CD8-positive, alpha-beta memory T cell (primary cell): Measurements from ENCODE around the gene SLC8A1. TPM values are rescaled to one million over a fixed set of nuclear protein-coding genes. Genes with fewer than 3 reads are reported as not detected.

Experiments
- CTCF ChIA-PET: fragments of 350-600 bp; sonication (Branson Sonifier 250); formaldehyde crosslinking; loops from one replicate; lab custom pipeline; 2021; ENCODE audit warnings: antibody characterized with exemption; lab: Charles Lee
- POLR2A ChIA-PET: fragments of 350-600 bp; sonication (Branson Sonifier 250); formaldehyde crosslinking; loops from one replicate; lab custom pipeline; 2021; ENCODE audit warnings: antibody characterized with exemption; lab: Charles Lee
- DNase-seq, 5 donors: peaks; one replicate each; pipeline versions ENCODE4 v3.0.0 to v3.0.0-alpha.2; 2020 to 2022; ENCODE audit warnings: mixed read lengths in 1 of 5
- H3K27ac ChIP-seq: one replicate; pipeline ENCODE4 v1.7.0; 2013; ENCODE audit warnings: low read depth, mild to moderate bottlenecking, low read length, moderate library complexity
- H3K27me3 ChIP-seq: 2 replicates; pipeline ENCODE4 v1.7.0; 2013; ENCODE audit warnings: low read length, mild to moderate bottlenecking; ENCODE audit not compliant: insufficient read depth, poor library complexity, severe bottlenecking
- H3K36me3 ChIP-seq: 2 replicates; pipeline ENCODE4 v1.7.0; 2013; ENCODE audit warnings: mild to moderate bottlenecking, low read length, moderate library complexity; ENCODE audit not compliant: insufficient read depth
- H3K4me1 ChIP-seq: 2 replicates; pipeline ENCODE4 v1.7.0; 2013; ENCODE audit warnings: mild to moderate bottlenecking, low read length, moderate library complexity; ENCODE audit not compliant: insufficient read depth
- H3K4me3 ChIP-seq: 2 replicates; pipeline ENCODE4 v1.7.0; 2013; ENCODE audit warnings: mild to moderate bottlenecking, low read length
- H3K9me3 ChIP-seq: 2 replicates; pipeline ENCODE4 v1.7.0; 2013; ENCODE audit warnings: mild to moderate bottlenecking, low read length
- H3K27ac Mint-ChIP-seq, 8 donors: one replicate each; pipeline ENCODE4 v1.8.0; 2020 to 2021; ENCODE audit warnings: mixed read lengths in 8 of 8, mild to moderate bottlenecking in 6 of 8, inconsistent platforms in 3 of 8, moderate library complexity in 3 of 8
- H3K27me3 Mint-ChIP-seq, 2 donors: one replicate each; pipeline ENCODE4 v1.8.0; 2020 to 2021; ENCODE audit warnings: mixed read lengths in 2 of 2, mild to moderate bottlenecking in 1 of 2, moderate library complexity in 1 of 2
- H3K36me3 Mint-ChIP-seq, 3 donors: one replicate each; pipeline ENCODE4 v1.8.0; 2020 to 2021; ENCODE audit warnings: mixed read lengths in 3 of 3, inconsistent platforms in 1 of 3, mild to moderate bottlenecking in 1 of 3
- H3K4me1 Mint-ChIP-seq, 3 donors: one replicate each; pipeline ENCODE4 v1.8.0; 2020 to 2021; ENCODE audit warnings: mixed read lengths in 3 of 3, inconsistent platforms in 1 of 3, mild to moderate bottlenecking in 1 of 3
- H3K4me3 Mint-ChIP-seq, 7 donors: one replicate each; pipeline ENCODE4 v1.8.0; 2020 to 2021; ENCODE audit warnings: mixed read lengths in 7 of 7, mild to moderate bottlenecking in 6 of 7, moderate library complexity in 4 of 7, inconsistent platforms in 2 of 7
- H3K9me3 Mint-ChIP-seq, 5 donors: one replicate each; pipeline ENCODE4 v1.8.0; 2020 to 2022; ENCODE audit warnings: mixed read lengths in 5 of 5, mild to moderate bottlenecking in 3 of 5, moderate library complexity in 2 of 5, inconsistent platforms in 1 of 5
- polyA plus RNA-seq: library from polyadenylated mRNA; unstranded; fragments of 300-500 nt; fragmentation: Illumina TruSeq; gene quantifications from one replicate; pipeline ENCODE4 v1.2.3, GENCODE V29; 2021
- total RNA-seq, 2 experiments: library from RNA; stranded (reverse); gene quantifications; one replicate each; pipeline ENCODE4 v1.2.3, GENCODE V29; 2021

Gene SLC8A1
- total and polyA plus RNA-seq, 3 experiments from 2014 or later, result 0.15 to 0.22 TPM; not detected in 1

DNA sequence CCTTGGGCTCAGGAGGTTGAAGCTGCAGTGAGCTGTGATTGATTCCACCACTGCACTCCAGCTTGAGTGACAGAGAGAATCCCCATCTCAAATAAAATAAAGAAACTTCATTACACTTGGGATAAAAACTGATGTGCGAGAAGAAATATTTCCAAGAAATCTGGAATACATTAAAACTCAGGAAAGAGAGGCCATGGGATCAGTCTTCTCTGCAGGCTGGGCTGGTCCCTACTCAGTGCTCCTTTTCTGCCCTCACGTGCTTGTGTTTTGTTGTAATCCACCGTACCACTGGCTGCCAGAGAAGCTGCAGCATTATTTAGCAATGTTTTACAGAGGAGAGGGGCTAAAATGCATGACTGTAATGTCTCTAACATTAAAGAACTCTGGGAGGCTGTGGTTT lies 282.0 kb downstream of the SLC8A1 start:
- H3K4me3 Mint-ChIP-seq, result no peak overlapping the region
- no peaks in the 10 kb centered on the region for H3K4me1 Mint-ChIP-seq
- Histone ChIP-seq H3K27me3 (no peaks in the 10 kb centered on the region), H3K9me3 (no peaks in the 10 kb centered on the region), H3K27ac (no peak overlapping the region), H3K36me3 (no peaks in the 10 kb centered on the region), H3K4me1 (no peaks in the 10 kb centered on the region), H3K4me3 (no peak overlapping the region)
- H3K27ac Mint-ChIP-seq, result no peak overlapping the region
- no peaks in the 10 kb centered on the region for H3K36me3 Mint-ChIP-seq
- H3K27me3 Mint-ChIP-seq, result no peaks in the 10 kb centered on the region
- DNase-seq, result no peak
- H3K9me3 Mint-ChIP-seq, result no peaks in the 10 kb centered on the region
- ChIA-PET POLR2A (no interaction called here), CTCF (interaction anchor here (1.5 kb wide), 1 partner anchor 17 kb away, joined by 3 read pairs; no protein-coding TSS in a partner anchor)

GRCh38 chr2:40169430-40169829 lies 282.5 kb downstream of the SLC8A1 start:
- Mint-ChIP-seq H3K4me3 (no peak overlapping the region), H3K27me3 (peaks cover 0 to under 1% of the 10 kb centered on the region in 2 donors), H3K9me3 (no peaks in the 10 kb centered on the region), H3K27ac (no peak overlapping the region), H3K36me3 (no peaks in the 10 kb centered on the region), H3K4me1 (no peaks in the 10 kb centered on the region)
- ChIA-PET POLR2A (no interaction called here), CTCF (interaction anchor here (1.5 kb wide), 1 partner anchor 17 kb away, joined by 3 read pairs; no protein-coding TSS in a partner anchor)
- no peaks in the 10 kb centered on the region for H3K27me3 ChIP-seq
- no peak overlapping the region for H3K4me3 ChIP-seq
- no peaks in the 10 kb centered on the region for H3K36me3 ChIP-seq
- H3K9me3 ChIP-seq, result no peaks in the 10 kb centered on the region
- H3K4me1 ChIP-seq, result no peaks in the 10 kb centered on the region
- H3K27ac ChIP-seq, result no peak overlapping the region
- DNase-seq, result no peak

- H3K27ac Mint-ChIP-seq, result no peak overlapping the region
- no peaks in the 10 kb centered on the region for H3K4me1 Mint-ChIP-seq
- H3K36me3 Mint-ChIP-seq, result no peaks in the 10 kb centered on the region
- H3K9me3 ChIP-seq, result no peaks in the 10 kb centered on the region
- DNase-seq, result no peak
- H3K27ac ChIP-seq, result no peak overlapping the region
- ChIA-PET POLR2A (no interaction called here), CTCF (interaction anchor here (1.5 kb wide), 1 partner anchor 16 kb away, joined by 3 read pairs; no protein-coding TSS in a partner anchor)
- no peak overlapping the region for H3K4me3 Mint-ChIP-seq
- H3K27me3 ChIP-seq, result no peaks in the 10 kb centered on the region
- H3K9me3 Mint-ChIP-seq, result no peaks in the 10 kb centered on the region
- no peak overlapping the region for H3K4me3 ChIP-seq
- H3K27me3 Mint-ChIP-seq, result peaks cover 0 to 2% of the 10 kb centered on the region in 2 donors
- no peaks in the 10 kb centered on the region for H3K36me3 ChIP-seq
- H3K4me1 ChIP-seq, result no peaks in the 10 kb centered on the region
Observed at GRCh38 chr2:40168546-40168945, 283.3 kb downstream of the SLC8A1 start.

DNA sequence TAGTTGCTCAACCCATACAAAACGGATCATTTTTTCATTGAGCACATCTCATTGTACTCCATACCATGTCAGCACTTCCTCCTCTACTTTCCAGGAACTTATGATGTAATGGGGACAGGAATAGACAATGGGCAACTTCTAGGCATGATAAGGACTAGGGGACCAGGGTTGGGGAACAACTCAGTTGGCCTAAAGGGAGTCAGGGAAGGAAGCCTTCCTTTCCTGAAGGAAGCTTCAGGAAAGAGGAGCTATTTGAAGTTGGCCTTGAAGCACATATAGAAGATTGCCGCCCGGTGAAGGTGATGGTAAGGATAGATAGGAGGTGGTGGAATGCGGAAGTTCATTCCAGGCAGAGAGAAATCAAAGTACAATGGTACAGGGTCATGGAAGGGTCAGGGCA lies 283.9 kb downstream of the SLC8A1 start:
- H3K4me1 Mint-ChIP-seq, result no peaks in the 10 kb centered on the region
- POLR2A ChIA-PET, result no interaction called here
- H3K27ac Mint-ChIP-seq, result no peak overlapping the region
- Histone ChIP-seq H3K4me1 (no peaks in the 10 kb centered on the region), H3K27ac (no peak overlapping the region), H3K9me3 (no peaks in the 10 kb centered on the region), H3K27me3 (no peaks in the 10 kb centered on the region), H3K4me3 (no peak overlapping the region), H3K36me3 (no peaks in the 10 kb centered on the region)
- no peak overlapping the region for H3K4me3 Mint-ChIP-seq
- H3K27me3 Mint-ChIP-seq, result peaks cover 0 to 2% of the 10 kb centered on the region in 2 donors
- no peak for DNase-seq
- H3K36me3 Mint-ChIP-seq, result no peaks in the 10 kb centered on the region
- CTCF ChIA-PET, result no interaction called here
- peaks cover 0 to 2% (median 0%) of the 10 kb centered on the region in 5 donors for H3K9me3 Mint-ChIP-seq

DNA sequence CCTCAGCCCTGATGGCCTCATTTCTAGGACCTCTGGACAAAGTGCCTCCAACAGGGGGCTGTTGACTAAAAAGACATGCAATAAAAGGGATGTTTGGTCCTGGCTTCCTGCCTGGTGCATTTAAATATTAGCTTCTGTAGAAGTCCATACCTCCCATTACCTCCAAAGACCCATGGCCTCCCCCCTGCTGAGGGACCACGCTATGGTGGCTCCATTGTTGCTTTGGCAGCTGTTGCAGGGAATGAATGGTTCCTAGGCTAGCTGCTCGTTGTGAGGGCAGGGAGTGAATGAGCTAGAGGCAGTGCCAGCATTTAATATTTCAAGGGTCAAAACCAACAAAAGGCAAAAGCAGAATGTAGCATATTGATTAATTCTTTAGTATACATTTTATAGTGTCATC lies 285.9 kb downstream of the SLC8A1 start:
- Mint-ChIP-seq H3K4me3 (no peak overlapping the region), H3K27ac (no peak overlapping the region), H3K27me3 (peaks cover 0 to 2% of the 10 kb centered on the region in 2 donors), H3K9me3 (peaks cover 0 to 4% (median 0%) of the 10 kb centered on the region in 5 donors), H3K36me3 (no peaks in the 10 kb centered on the region), H3K4me1 (no peaks in the 10 kb centered on the region)
- no peaks in the 10 kb centered on the region for H3K27me3 ChIP-seq
- H3K4me3 ChIP-seq, result no peak overlapping the region
- no peak overlapping the region for H3K27ac ChIP-seq
- H3K4me1 ChIP-seq, result no peaks in the 10 kb centered on the region
- DNase-seq, result no peak
- H3K36me3 ChIP-seq, result no peaks in the 10 kb centered on the region
- ChIA-PET CTCF (no interaction called here), POLR2A (no interaction called here)
- H3K9me3 ChIP-seq, result no peaks in the 10 kb centered on the region

- Mint-ChIP-seq H3K27ac (no peak overlapping the region), H3K27me3 (peaks cover 0 to 2% of the 10 kb centered on the region in 2 donors), H3K4me3 (no peak overlapping the region), H3K4me1 (no peaks in the 10 kb centered on the region), H3K9me3 (peaks cover 0 to 4% (median 0%) of the 10 kb centered on the region in 5 donors), H3K36me3 (no peaks in the 10 kb centered on the region)
- ChIA-PET CTCF (no interaction called here), POLR2A (no interaction called here)
- Histone ChIP-seq H3K4me1 (no peaks in the 10 kb centered on the region), H3K27ac (no peak overlapping the region), H3K27me3 (no peaks in the 10 kb centered on the region), H3K9me3 (no peaks in the 10 kb centered on the region), H3K36me3 (no peaks in the 10 kb centered on the region), H3K4me3 (no peak overlapping the region)
- no peak for DNase-seq
Observed at GRCh38 chr2:40165509-40165844, 286.4 kb downstream of the SLC8A1 start.

DNA sequence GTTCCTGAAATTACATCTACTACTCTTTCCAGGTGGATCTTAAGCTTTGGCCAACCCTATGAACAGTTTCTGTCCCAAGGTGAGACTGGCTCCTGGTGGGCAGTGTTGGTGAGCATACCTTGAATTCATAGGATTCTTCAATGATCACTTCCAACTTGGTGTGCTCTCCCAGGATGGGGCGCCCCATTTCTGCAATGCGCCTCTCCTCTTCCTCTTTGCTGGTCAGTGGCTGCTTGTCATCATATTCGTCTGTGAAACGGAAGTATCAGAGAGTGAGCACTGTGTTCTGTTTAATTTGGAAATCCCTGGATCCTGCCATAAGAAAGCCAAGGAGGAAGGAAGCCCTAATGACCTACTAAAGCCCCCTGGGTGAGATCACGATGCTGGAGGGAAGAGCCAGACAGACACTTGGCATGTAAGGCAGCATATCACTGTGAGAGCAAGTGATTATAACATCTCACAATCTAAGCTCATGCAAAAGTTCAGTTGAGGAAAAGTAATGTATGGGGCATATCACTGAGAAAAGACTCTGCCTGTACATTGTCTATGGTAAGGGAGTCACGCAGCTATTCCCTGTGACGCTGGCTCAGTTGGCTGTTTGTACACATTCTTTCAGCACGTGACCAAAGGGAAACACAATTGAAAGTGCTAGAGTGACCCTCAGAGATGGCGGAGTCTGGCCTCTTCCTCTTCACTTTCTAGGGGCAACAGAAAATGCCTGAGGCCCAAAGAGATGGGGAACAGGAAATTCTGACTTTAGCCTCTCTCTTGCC lies 287.0 kb downstream of the SLC8A1 start:
- Mint-ChIP-seq H3K4me1 (no peaks in the 10 kb centered on the region), H3K9me3 (peaks cover 0 to 4% (median 0%) of the 10 kb centered on the region in 5 donors), H3K4me3 (no peak overlapping the region), H3K36me3 (no peaks in the 10 kb centered on the region), H3K27ac (peak overlapping the region in 1 of 8 donors; percentile 74), H3K27me3 (peaks cover 0 to 2% of the 10 kb centered on the region in 2 donors)
- DNase-seq, result no peak
- Histone ChIP-seq H3K27ac (no peak overlapping the region), H3K4me3 (no peak overlapping the region), H3K27me3 (no peaks in the 10 kb centered on the region), H3K9me3 (no peaks in the 10 kb centered on the region), H3K4me1 (no peaks in the 10 kb centered on the region), H3K36me3 (no peaks in the 10 kb centered on the region)
- POLR2A ChIA-PET, result no interaction called here
- CTCF ChIA-PET, result no interaction called here

GRCh38 chr2:40161986-40162385 lies 289.9 kb downstream of the SLC8A1 start:
- H3K36me3 ChIP-seq, result no peaks in the 10 kb centered on the region
- no peaks in the 10 kb centered on the region for H3K4me1 ChIP-seq
- POLR2A ChIA-PET, result no interaction called here
- H3K27me3 ChIP-seq, result no peaks in the 10 kb centered on the region
- CTCF ChIA-PET, result no interaction called here
- Mint-ChIP-seq H3K9me3 (peaks cover 0 to 4% (median 0%) of the 10 kb centered on the region in 5 donors), H3K36me3 (no peaks in the 10 kb centered on the region), H3K4me3 (no peak overlapping the region), H3K27me3 (peaks cover 0 to 2% of the 10 kb centered on the region in 2 donors), H3K27ac (no peak overlapping the region), H3K4me1 (no peaks in the 10 kb centered on the region)
- H3K9me3 ChIP-seq, result no peaks in the 10 kb centered on the region
- DNase-seq, result no peak
- no peak overlapping the region for H3K4me3 ChIP-seq
- no peak overlapping the region for H3K27ac ChIP-seq
